ENCODE data around the gene NUP188. TPM values are rescaled to one million over a fixed set of nuclear protein-coding genes. Genes with fewer than 3 reads are reported as not detected.
A peak's percentile ranks its signal among the peaks of the same experiment; 100 is the strongest.

NUP188 gene
- total and polyA plus RNA-seq, 2 of the 13 experiments (the other 11 are each of a cell fraction or from before 2014, with no cell fraction given) = 28.0 to 38.5 TPM

DNA sequence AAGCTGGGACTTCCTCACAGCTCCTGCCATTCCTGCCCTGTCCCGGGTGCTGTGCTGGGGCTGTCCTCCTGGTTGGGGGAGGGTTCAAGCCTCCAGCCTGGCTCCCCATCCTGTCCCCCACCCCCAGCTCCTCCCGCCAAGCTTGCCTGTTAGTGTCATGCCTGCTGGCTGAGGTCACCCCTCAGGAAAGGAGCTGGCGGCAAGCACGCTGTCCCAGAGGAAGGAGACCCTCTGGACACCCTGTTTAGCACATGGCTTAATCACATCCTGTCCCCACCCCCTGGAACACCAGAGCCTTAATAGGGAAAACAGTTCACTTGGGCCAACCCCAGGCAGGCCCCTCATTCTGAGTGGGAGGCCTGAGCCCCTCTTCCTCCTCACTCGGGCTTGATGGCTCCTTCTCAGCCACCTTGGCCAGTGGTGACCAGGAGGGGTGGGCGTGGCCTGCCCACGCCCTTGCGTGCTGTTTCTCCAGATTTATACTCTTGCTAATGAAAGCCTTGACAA, 35.9 kb upstream of the NUP188 start (continued):
- TF ChIP-seq, protein P1, sequence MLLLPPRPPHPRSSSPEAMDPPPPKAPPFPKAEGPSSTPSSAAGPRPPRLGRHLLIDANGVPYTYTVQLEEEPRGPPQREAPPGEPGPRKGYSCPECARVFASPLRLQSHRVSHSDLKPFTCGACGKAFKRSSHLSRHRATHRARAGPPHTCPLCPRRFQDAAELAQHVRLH (CRISPR knock-in tag; IDR thresholded peaks at IDR 0.05; ENCODE audit: borderline replicate concordance, low read depth) = peak; percentile 55; the same call in 1 of the 2 replicates
- TF ChIP-seq BRCA1 (CRISPR knock-in tag; IDR thresholded peaks at IDR 0.05) (no peak), FOXK2 (IDR thresholded peaks at IDR 0.05) (no peak), SOX5 (CRISPR knock-in tag; IDR thresholded peaks at IDR 0.05; ENCODE audit: borderline replicate concordance) (peak; percentile 58; the same call in 1 of the 2 replicates), AGO1 (IDR thresholded peaks at IDR 0.05; ENCODE audit: low read depth, low read length, poor library complexity, severe bottlenecking) (peak; percentile 33), ZC3H13 (CRISPR knock-in tag; IDR thresholded peaks at IDR 0.05) (0 out of 2 replicates have a peak, but pooled peaks have one; percentile 35), ZBTB38 (CRISPR knock-in tag; IDR thresholded peaks at IDR 0.05) (peak; percentile 94), ERF (CRISPR knock-in tag; IDR thresholded peaks at IDR 0.05) (no peak), SOX13 (IDR thresholded peaks at IDR 0.05) (no peak), SOX13 (CRISPR knock-in tag; conservative IDR thresholded peaks at IDR 0.05 in 1 of 2, IDR thresholded peaks at IDR 0.05 in 1 of 2) (peak in 1 of 2 experiments; percentile 55; a peak in 1 of 4 replicates), ZBTB7A (CRISPR knock-in tag; IDR thresholded peaks at IDR 0.05) (peak; percentile 53; the same call in 1 of the 2 replicates), LCORL (IDR thresholded peaks at IDR 0.05) (no peak), LCORL (CRISPR knock-in tag; IDR thresholded peaks at IDR 0.05) (0 out of 2 replicates have a peak, but pooled peaks have one; percentile 58), PCBP1 (IDR thresholded peaks at IDR 0.05; ENCODE audit: borderline replicate concordance, low read depth, low read length) (no peak), TBX2 (CRISPR knock-in tag; IDR thresholded peaks at IDR 0.05; ENCODE audit: borderline replicate concordance) (peak; percentile 44; the same call in 1 of the 2 replicates), ZFP37 (CRISPR knock-in tag; IDR thresholded peaks at IDR 0.05; ENCODE audit: borderline replicate concordance) (0 out of 2 replicates have a peak, but pooled peaks have one; percentile 21), PPARG (CRISPR knock-in tag; conservative IDR thresholded peaks at IDR 0.05) (0 out of 2 replicates have a peak, but pooled peaks have one; percentile 8)
- TF ChIP-seq, protein P2, sequence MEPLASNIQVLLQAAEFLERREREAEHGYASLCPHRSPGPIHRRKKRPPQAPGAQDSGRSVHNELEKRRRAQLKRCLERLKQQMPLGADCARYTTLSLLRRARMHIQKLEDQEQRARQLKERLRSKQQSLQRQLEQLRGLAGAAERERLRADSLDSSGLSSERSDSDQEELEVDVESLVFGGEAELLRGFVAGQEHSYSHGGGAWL (CRISPR knock-in tag; IDR thresholded peaks at IDR 0.05) = no peak
- TF ChIP-seq, protein P3, sequence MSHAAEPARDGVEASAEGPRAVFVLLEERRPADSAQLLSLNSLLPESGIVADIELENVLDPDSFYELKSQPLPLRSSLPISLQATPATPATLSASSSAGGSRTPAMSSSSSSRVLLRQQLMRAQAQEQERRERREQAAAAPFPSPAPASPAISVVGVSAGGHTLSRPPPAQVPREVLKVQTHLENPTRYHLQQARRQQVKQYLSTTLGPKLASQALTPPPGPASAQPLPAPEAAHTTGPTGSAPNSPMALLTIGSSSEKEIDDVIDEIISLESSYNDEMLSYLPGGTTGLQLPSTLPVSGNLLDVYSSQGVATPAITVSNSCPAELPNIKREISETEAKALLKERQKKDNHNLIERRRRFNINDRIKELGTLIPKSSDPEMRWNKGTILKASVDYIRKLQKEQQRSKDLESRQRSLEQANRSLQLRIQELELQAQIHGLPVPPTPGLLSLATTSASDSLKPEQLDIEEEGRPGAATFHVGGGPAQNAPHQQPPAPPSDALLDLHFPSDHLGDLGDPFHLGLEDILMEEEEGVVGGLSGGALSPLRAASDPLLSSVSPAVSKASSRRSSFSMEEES (CRISPR knock-in tag; IDR thresholded peaks at IDR 0.05) = peak; percentile 50; the same call in 1 of the 2 replicates
- TF ChIP-seq, protein P4, sequence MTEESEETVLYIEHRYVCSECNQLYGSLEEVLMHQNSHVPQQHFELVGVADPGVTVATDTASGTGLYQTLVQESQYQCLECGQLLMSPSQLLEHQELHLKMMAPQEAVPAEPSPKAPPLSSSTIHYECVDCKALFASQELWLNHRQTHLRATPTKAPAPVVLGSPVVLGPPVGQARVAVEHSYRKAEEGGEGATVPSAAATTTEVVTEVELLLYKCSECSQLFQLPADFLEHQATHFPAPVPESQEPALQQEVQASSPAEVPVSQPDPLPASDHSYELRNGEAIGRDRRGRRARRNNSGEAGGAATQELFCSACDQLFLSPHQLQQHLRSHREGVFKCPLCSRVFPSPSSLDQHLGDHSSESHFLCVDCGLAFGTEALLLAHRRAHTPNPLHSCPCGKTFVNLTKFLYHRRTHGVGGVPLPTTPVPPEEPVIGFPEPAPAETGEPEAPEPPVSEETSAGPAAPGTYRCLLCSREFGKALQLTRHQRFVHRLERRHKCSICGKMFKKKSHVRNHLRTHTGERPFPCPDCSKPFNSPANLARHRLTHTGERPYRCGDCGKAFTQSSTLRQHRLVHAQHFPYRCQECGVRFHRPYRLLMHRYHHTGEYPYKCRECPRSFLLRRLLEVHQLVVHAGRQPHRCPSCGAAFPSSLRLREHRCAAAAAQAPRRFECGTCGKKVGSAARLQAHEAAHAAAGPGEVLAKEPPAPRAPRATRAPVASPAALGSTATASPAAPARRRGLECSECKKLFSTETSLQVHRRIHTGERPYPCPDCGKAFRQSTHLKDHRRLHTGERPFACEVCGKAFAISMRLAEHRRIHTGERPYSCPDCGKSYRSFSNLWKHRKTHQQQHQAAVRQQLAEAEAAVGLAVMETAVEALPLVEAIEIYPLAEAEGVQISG (CRISPR knock-in tag; IDR thresholded peaks at IDR 0.05) = no peak
- TF ChIP-seq, protein P5, sequence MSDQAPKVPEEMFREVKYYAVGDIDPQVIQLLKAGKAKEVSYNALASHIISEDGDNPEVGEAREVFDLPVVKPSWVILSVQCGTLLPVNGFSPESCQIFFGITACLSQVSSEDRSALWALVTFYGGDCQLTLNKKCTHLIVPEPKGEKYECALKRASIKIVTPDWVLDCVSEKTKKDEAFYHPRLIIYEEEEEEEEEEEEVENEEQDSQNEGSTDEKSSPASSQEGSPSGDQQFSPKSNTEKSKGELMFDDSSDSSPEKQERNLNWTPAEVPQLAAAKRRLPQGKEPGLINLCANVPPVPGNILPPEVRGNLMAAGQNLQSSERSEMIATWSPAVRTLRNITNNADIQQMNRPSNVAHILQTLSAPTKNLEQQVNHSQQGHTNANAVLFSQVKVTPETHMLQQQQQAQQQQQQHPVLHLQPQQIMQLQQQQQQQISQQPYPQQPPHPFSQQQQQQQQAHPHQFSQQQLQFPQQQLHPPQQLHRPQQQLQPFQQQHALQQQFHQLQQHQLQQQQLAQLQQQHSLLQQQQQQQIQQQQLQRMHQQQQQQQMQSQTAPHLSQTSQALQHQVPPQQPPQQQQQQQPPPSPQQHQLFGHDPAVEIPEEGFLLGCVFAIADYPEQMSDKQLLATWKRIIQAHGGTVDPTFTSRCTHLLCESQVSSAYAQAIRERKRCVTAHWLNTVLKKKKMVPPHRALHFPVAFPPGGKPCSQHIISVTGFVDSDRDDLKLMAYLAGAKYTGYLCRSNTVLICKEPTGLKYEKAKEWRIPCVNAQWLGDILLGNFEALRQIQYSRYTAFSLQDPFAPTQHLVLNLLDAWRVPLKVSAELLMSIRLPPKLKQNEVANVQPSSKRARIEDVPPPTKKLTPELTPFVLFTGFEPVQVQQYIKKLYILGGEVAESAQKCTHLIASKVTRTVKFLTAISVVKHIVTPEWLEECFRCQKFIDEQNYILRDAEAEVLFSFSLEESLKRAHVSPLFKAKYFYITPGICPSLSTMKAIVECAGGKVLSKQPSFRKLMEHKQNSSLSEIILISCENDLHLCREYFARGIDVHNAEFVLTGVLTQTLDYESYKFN (CRISPR knock-in tag; conservative IDR thresholded peaks at IDR 0.05) = peak; percentile 42; the same call in 1 of the 2 replicates

Measured in HepG2 (cell line).